GM12875 (cell line): ENCODE measurements around the gene TRMT44.
"Not testable (repeated sequence)": the region's sequence is repeated elsewhere in the genome, so short reads cannot be mapped to it uniquely, and the experiment has no call there.

Experiments
- H3K4me3 ChIP-seq: one replicate; pipeline ENCODE4 v1.5.1; 2011; ENCODE audit warnings: low read depth, low read length, control low read depth
- CTCF ChIP-seq: IDR thresholded peaks from 2 replicates; pipeline ENCODE4 v1.5.1; 2011; ENCODE audit warnings: low read depth, mild to moderate bottlenecking, control low read depth, inconsistent platforms, low read length, moderate library complexity, borderline replicate concordance; ENCODE audit not compliant: insufficient read depth

TRMT44 gene

GRCh38 chr4:8411351-8412180 lies 29.0 kb upstream of the TRMT44 start:
- no peak overlapping the region for H3K4me3 ChIP-seq
- no peak for TF ChIP-seq CTCF

GRCh38 chr4:8412288-8412687 lies 28.3 kb upstream of the TRMT44 start:
- H3K4me3 ChIP-seq = no peak overlapping the region
- no peak for TF ChIP-seq CTCF

- TF ChIP-seq CTCF = no peak
- H3K4me3 ChIP-seq = no peak overlapping the region
Measured at GRCh38 chr4:8414377-8414776, 26.2 kb upstream of the TRMT44 start.

GRCh38 chr4:8417071-8417614 lies 23.4 kb upstream of the TRMT44 start:
- no peak overlapping the region for H3K4me3 ChIP-seq
- TF ChIP-seq CTCF = no peak

GRCh38 chr4:8419222-8420041 lies 21.1 kb upstream of the TRMT44 start:
- H3K4me3 ChIP-seq = no peak overlapping the region
- no peak for TF ChIP-seq CTCF

- not testable (repeated sequence) for H3K4me3 ChIP-seq
Measured at GRCh38 chr4:8420151-8420550, 20.4 kb upstream of the TRMT44 start.

- H3K4me3 ChIP-seq = no peak overlapping the region
- TF ChIP-seq CTCF = no peak
Measured at GRCh38 chr4:8422327-8422726, 18.2 kb upstream of the TRMT44 start.
